Rectal smooth muscle tissue (tissue), 1 donor: ENCODE data around the gene GRIP1.

Source experiments
- H3K27ac ChIP-seq: one replicate; pipeline ENCODE4 v1.7.0; 2013; ENCODE audit warnings: low read depth, low read length, inconsistent platforms
- H3K27me3 ChIP-seq: one replicate; pipeline ENCODE4 v1.7.0; 2013; ENCODE audit warnings: low read length; ENCODE audit not compliant: control insufficient read depth, insufficient read depth
- H3K36me3 ChIP-seq: one replicate; pipeline ENCODE4 v1.7.0; 2013; ENCODE audit warnings: low read length; ENCODE audit not compliant: control insufficient read depth, insufficient read depth
- H3K4me1 ChIP-seq: one replicate; pipeline ENCODE4 v1.7.0; 2013; ENCODE audit warnings: low read length; ENCODE audit not compliant: control insufficient read depth, insufficient read depth
- H3K4me3 ChIP-seq: one replicate; pipeline ENCODE4 v1.7.0; 2013; ENCODE audit warnings: low read length
- H3K9ac ChIP-seq: one replicate; pipeline ENCODE4 v1.7.0; 2013; ENCODE audit warnings: low read length

Gene GRIP1

DNA sequence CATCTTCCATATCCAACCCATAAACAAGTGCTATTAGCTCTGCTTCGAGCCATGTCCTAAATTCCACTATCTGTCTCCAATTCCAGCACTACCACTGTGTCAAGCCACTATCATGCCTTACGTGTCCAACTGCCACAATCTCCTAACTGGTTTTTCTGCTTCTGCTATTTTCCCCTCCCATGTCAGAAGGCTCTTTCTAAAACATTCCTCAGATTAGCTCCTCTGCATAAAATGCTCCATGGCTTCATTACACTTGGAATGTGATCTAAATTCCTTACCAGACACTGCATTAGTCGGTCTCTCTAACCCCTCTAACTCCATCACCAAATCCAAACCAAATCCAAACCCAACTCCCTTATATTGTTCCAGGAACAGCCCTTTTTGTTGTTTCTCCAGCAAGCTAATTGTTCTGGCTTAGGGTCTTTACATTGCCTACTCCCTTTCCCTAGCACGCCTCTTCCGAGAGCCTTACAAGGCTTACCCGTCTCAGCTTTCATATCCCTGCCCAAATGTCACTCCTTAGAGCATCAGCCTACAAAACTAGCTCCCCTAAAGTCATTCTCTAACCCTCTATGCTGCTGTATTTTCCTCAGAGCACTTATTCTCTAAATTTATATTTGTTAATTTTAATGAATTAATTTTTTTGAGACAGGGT is 236.8 kb downstream of the GRIP1 start:
- H3K4me3 ChIP-seq, result no peak overlapping the region
- H3K36me3 ChIP-seq, result no peaks in the 10 kb centered on the region
- H3K27me3 ChIP-seq, result no peaks in the 10 kb centered on the region
- H3K4me1 ChIP-seq, result no peaks in the 10 kb centered on the region
- no peak overlapping the region for H3K9ac ChIP-seq
- no peak overlapping the region for H3K27ac ChIP-seq

DNA sequence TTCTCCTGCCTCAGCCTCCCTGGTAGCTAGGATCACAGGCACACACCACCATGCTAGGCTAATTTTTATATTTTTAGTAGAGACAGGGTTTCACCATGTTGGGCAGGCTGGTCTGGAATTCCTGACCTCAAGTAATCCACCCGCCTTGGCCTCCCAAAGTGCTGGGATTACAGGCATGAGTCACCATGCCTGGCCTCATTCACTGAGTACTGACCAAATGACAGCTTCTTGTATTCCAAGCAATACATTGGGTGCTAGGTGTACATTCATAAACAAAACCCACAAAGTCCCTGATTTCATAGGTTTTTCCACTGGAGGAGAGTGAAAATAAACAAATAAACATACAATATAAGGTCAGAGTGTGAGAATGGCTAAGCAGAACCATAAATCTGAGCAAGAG is 240.3 kb downstream of the GRIP1 start:
- Histone ChIP-seq H3K4me1 (no peaks in the 10 kb centered on the region), H3K36me3 (no peaks in the 10 kb centered on the region), H3K27ac (no peak overlapping the region), H3K9ac (no peak overlapping the region), H3K4me3 (no peak overlapping the region), H3K27me3 (no peaks in the 10 kb centered on the region)

DNA sequence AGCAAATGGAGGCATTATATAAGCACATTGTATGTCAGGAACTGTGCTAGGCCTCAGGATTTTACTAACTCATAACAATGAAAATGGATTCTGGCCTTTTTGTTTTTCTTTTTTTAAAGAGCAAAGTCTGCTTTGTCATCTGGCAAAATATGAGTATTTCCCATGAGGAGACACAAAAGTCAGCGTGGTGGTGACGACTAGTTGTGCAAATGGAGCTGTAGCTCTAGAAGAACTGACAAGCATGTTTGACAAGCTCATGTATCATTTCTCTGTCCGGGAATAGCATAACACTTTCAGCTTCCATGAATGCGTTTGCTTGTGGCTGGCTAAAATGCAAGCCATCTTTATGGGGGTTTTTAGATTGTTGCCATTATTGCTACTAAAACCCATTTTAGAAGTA is 248.8 kb downstream of the GRIP1 start:
- H3K4me1 ChIP-seq, result no peaks in the 10 kb centered on the region
- H3K36me3 ChIP-seq, result no peaks in the 10 kb centered on the region
- no peaks in the 10 kb centered on the region for H3K27me3 ChIP-seq
- H3K9ac ChIP-seq, result no peak overlapping the region
- H3K4me3 ChIP-seq, result no peak overlapping the region
- no peak overlapping the region for H3K27ac ChIP-seq

- no peak overlapping the region for H3K9ac ChIP-seq
- H3K27ac ChIP-seq, result no peak overlapping the region
- no peaks in the 10 kb centered on the region for H3K36me3 ChIP-seq
- H3K27me3 ChIP-seq, result no peaks in the 10 kb centered on the region
- no peak overlapping the region for H3K4me3 ChIP-seq
- H3K4me1 ChIP-seq, result no peaks in the 10 kb centered on the region
Measured at GRCh38 chr12:66428870-66429269, 250.0 kb downstream of the GRIP1 start.

- no peaks in the 10 kb centered on the region for H3K27me3 ChIP-seq
- H3K36me3 ChIP-seq, result no peaks in the 10 kb centered on the region
- no peak overlapping the region for H3K27ac ChIP-seq
- H3K4me1 ChIP-seq, result no peaks in the 10 kb centered on the region
- no peak overlapping the region for H3K4me3 ChIP-seq
- H3K9ac ChIP-seq, result no peak overlapping the region
Measured at GRCh38 chr12:66428261-66428660, 250.6 kb downstream of the GRIP1 start.

GRCh38 chr12:66426696-66427095 is 252.2 kb downstream of the GRIP1 start:
- Histone ChIP-seq H3K4me3 (no peak overlapping the region), H3K27me3 (no peaks in the 10 kb centered on the region), H3K4me1 (no peaks in the 10 kb centered on the region), H3K9ac (no peak overlapping the region), H3K27ac (no peak overlapping the region), H3K36me3 (no peaks in the 10 kb centered on the region)

DNA sequence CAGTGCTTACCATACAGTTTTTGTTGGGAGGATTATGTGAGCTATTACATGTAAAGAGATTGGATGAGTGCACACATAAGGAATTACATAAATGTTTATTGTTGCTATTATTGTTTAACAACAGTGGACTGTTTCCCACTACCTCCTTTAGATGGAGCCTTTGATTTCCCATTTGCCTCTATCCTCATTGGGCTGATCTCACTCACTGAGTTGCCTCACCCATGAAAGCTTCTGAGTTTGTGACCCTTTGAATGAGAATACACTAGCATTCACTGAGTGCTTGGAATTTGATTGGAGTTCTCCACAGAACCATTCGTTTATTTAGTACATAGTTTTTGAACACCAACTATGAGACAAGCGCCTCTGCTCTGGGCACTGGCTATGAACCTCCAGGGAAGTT is 255.6 kb downstream of the GRIP1 start:
- Histone ChIP-seq H3K9ac (no peak overlapping the region), H3K36me3 (no peaks in the 10 kb centered on the region), H3K4me3 (no peak overlapping the region), H3K27me3 (no peaks in the 10 kb centered on the region), H3K4me1 (no peaks in the 10 kb centered on the region), H3K27ac (no peak overlapping the region)

DNA sequence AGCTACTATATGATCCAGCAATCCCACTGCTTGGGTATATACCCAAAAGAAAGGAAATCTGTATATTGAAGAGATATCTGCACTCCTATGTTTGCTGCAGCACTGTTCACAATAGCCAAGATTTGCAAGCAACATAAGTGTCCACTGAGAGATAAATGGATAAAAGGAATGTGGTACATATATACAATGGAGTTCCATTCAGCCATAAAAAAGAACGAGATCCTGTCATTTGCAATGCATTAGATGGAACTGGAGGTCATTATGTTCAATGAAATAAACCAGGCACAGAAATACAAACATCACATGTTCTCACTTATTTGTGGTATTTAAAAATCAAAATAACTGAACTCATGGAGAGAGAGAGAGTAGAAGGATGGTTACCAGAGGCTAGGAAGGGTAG is 260.0 kb downstream of the GRIP1 start:
- H3K4me1 ChIP-seq, result no peaks in the 10 kb centered on the region
- H3K36me3 ChIP-seq, result no peaks in the 10 kb centered on the region
- H3K27ac ChIP-seq, result no peak overlapping the region
- no peak overlapping the region for H3K9ac ChIP-seq
- no peaks in the 10 kb centered on the region for H3K27me3 ChIP-seq
- no peak overlapping the region for H3K4me3 ChIP-seq

DNA sequence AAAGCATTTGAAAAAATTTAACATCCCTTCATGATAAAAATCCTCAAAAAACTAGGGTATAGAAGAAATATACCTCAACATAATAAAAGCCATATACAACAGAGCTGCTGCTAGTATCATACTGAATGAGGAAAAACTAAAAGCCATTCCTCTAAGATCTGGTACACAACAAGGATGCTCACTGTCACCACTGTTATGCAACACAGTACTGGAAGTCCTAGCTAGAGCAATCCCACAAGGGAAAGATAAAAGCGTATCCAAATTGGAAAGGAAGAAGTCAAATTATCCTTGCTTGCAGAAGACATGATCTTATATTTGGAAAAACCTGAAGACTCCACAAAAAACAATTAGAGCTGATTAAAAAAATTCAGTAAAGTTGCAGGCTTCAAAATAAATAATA is 261.7 kb downstream of the GRIP1 start:
- no peak overlapping the region for H3K9ac ChIP-seq
- H3K4me1 ChIP-seq, result no peaks in the 10 kb centered on the region
- no peaks in the 10 kb centered on the region for H3K27me3 ChIP-seq
- H3K36me3 ChIP-seq, result no peaks in the 10 kb centered on the region
- no peak overlapping the region for H3K27ac ChIP-seq
- H3K4me3 ChIP-seq, result no peak overlapping the region

GRCh38 chr12:66409195-66409871 is 269.5 kb downstream of the GRIP1 start:
- H3K9ac ChIP-seq, result no peak overlapping the region
- H3K36me3 ChIP-seq, result no peaks in the 10 kb centered on the region
- H3K4me3 ChIP-seq, result no peak overlapping the region
- H3K27ac ChIP-seq, result no peak overlapping the region
- no peaks in the 10 kb centered on the region for H3K27me3 ChIP-seq
- H3K4me1 ChIP-seq, result no peaks in the 10 kb centered on the region

DNA sequence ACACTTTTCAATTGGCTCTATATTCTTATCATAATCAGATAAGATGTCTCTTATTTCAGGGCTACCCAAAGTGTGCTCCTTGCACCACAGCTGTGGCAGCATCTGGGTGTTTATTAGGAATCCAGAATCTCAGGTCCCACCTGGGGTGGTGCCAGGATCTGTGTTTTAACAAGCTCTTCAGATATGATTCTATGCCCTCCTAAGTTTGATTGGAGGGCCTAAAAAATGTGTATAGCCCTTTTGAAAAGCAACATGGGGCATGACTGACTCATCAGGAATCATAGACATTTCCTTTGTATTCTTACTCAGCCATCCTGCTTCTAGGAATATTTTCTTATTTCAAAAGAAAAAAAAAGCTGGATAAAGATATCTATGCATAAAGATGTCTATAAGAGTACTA is 273.5 kb downstream of the GRIP1 start:
- no peaks in the 10 kb centered on the region for H3K36me3 ChIP-seq
- H3K4me3 ChIP-seq, result no peak overlapping the region
- H3K4me1 ChIP-seq, result peaks cover under 1% of the 10 kb centered on the region
- no peak overlapping the region for H3K27ac ChIP-seq
- no peaks in the 10 kb centered on the region for H3K27me3 ChIP-seq
- no peak overlapping the region for H3K9ac ChIP-seq

DNA sequence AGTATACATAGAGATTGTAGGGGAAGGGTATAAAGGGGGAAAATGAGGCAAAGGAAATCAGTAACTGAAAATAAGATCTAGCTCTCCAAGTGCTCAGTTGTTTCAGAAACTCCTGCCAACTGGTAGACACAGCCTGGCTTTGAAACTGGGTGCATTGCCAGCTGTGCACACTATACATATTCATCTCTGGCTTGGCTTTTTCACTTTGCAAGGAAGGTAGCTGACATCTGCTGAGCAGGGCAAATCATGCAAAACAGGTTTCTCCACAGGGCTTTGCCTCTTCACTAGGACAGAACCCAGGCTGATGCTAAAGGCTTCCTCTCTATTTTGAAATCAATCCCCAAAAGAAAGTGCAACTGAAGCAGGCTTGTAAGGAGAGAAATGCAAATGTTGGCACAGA is 275.1 kb downstream of the GRIP1 start:
- H3K36me3 ChIP-seq, result no peaks in the 10 kb centered on the region
- peaks cover 11% of the 10 kb centered on the region for H3K4me1 ChIP-seq
- H3K27ac ChIP-seq, result no peak overlapping the region
- H3K9ac ChIP-seq, result no peak overlapping the region
- no peak overlapping the region for H3K4me3 ChIP-seq
- H3K27me3 ChIP-seq, result no peaks in the 10 kb centered on the region

DNA sequence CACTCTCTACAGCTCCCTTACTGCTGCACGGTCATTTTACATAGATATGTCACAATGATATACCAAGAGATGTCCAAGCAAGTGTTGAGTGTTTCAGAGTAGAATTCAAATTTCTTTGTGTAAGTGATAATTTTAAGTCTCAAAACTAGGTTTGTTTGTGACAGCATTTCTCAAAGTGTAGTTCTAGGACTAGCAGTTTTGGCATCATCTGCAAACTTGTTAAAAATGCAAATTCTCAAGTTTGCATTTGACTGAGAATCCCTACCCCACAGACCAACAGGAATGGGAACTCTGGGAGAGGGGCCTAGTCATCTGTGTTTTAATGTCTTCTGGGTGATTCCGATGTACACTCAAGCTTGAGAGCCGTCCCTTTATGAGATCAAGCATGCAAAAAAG is 279.0 kb downstream of the GRIP1 start:
- H3K36me3 ChIP-seq, result no peaks in the 10 kb centered on the region
- no peaks in the 10 kb centered on the region for H3K27me3 ChIP-seq
- peaks cover 11% of the 10 kb centered on the region for H3K4me1 ChIP-seq
- no peak overlapping the region for H3K27ac ChIP-seq
- H3K4me3 ChIP-seq, result no peak overlapping the region
- no peak overlapping the region for H3K9ac ChIP-seq
